NCI-H526 (cell line): Measurements from ENCODE around the gene RNF13.
A peak's percentile ranks its signal among the peaks of the same experiment; 100 is the strongest.

Experiments used
- DNase-seq, 2 experiments: peaks; one replicate each; lab custom pipeline; 2025; lab: John Stamatoyannopoulos, UW

RNF13 gene

GRCh38 chr3:149812606-149813366, at the start of gene RNF13:
Gene RNF13 (plus strand): TSS chr3:149813215. CDS start chr3:149846027, 32,812 bp downstream.
- peak; percentile 94 to 98 for DNase-seq

- no peak for DNase-seq
These were observed 49.3 kb upstream of the RNF13 start for GRCh38 chr3:149763565-149764195.

DNA sequence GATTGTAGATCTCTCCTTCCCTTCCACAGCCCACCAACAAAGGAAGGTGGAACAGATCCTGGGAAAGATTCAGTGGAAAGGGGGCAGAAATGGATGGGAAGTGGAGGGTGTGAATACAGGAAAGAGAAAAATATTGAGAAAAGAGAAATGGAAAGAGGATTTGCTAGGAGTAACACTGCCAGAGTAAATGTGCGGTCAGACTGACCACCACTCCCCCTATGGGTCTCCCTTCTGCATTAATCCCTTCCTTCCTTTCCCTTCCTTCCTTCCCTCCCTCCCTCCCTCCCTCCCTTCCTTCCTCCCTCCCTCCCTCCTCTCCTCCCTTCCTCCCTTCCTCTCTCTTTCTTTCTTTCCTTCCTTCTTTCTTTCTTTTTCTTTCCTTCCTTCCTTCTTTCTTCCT, 48.7 kb upstream of the RNF13 start:
- no peak for DNase-seq

DNA sequence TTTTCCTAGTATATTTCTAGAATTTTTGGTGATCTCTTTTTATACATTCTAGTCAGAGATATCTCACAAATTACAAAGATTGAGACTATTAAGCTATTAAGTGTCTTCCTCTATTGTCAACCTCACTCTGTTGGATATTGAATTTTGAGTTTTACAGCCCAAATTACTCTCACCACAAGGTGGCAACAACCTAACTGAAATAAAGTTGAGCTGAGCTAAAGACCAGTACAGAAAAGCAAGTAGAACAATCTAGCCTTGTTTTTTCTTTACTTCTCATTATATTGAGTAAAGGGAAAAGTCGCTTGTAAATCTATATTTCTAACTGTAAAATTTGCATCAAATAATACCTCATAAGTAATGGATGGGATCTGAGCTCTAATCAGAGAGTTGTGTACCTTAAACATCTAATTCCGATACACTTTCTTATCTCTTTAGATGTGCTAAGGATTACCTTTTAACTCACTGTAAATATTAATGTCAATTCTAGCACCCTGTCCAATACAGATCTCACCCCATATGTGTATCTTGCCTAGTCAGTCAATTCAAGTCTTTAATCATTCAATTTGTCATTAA, 47.2 kb upstream of the RNF13 start:
- peak in 1 of 2 experiments; percentile 26 for DNase-seq

- DNase-seq = no peak
These were observed 45.3 kb upstream of the RNF13 start for GRCh38 chr3:149767720-149768119.

GRCh38 chr3:149768704-149769103, 44.3 kb upstream of the RNF13 start:
- DNase-seq = no peak

DNA sequence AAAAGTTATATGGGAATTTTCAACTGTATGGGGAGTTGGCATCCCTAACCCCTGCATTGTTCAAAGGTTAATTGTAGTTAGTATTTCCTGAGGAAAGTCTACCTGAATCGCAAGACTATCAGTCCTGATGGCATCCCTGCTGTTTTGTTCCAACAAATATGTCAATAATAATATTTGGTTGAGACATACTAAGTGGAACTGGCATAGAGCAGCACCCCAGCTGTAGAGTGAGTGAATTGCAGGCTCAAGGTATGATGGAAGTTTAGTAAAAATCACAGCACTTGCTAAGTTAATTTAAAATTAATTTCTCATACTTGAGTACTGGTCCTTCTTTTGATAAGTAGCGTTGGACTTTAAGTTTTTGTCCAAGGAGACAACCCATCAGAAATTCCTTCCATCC, 42.8 kb upstream of the RNF13 start:
- no peak for DNase-seq

GRCh38 chr3:149771652-149772271, 41.3 kb upstream of the RNF13 start:
- DNase-seq = peak in 1 of 2 experiments; percentile 66

GRCh38 chr3:149772861-149773260, 40.2 kb upstream of the RNF13 start:
- DNase-seq = no peak

DNA sequence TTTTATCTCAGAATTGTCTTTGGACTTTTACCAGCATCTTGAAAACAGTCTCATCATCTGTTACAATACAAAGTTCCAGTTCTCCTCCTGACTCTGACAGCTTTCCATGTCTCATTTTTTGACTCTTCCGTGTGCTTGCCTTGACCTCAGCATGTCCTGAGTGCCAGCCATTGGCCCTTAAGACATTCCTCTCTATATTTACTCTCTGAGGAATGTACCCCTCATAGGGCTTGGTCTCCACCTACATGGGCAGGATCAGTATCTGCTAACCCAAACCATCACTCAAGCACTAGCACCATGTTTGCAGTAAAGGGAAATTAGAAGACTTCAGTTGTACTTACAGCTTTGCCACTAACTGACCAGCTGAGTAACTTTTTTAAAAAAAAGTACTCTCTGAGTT, 36.8 kb upstream of the RNF13 start:
- DNase-seq = no peak

DNA sequence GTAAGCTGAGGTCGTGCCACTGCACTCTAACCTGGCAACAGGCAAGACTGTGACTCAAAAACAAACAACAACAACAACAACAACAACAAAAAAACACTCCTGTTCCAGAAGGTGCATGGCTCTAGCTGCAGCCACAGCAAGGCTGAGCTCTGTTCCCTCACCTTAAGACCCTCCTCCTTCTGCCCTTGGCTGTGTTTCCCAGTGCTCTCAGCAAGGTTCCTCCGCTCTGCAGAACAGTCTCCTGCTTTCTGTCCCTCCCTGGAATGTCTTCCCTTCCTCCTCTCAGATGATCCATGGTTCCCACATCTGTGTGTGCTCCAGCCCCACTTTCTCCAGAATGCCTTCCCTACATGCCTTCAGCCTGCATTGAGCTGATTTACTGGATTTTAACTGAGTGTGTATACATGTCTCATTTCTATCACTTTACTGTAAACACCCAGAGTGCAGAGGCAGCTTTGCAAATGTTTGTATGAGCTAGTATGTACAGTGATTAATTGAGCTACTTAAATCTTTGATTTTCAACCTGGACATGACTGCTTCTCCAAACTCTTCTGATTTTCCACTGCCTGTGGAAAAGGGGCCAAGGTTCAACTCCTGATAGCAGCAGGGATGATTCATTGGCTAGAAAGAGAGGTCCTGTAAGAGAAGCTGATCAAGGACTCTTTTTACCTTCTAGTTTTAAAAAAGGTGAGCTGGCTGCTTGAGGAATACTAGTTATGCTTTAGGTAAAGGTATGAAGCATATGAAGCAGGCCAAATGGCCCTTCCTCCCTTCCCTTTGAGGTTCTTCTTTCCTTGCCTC, 35.4 kb upstream of the RNF13 start:
- no peak for DNase-seq

DNA sequence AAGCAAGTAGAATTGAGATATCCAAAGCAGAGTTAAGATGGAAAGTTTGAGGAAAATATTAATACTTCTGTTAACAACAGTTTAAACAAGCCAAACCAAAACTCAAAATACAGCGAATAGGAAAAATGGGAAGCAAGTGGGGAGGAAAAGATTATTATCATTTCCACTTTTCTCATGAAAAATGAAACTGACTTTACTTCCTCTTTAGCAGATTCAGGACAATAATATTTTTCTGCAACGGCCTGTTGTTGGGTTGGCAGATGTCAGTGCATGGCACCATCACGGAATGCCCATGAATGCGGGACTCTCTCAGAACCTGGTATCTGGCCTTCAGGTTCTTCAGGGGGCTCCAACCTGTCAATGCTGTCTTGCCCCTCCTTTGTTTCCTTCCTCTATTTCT, 31.8 kb upstream of the RNF13 start:
- DNase-seq = no peak

GRCh38 chr3:149781741-149782140, 31.3 kb upstream of the RNF13 start:
- DNase-seq = no peak

- DNase-seq = no peak
These were observed 29.4 kb upstream of the RNF13 start for GRCh38 chr3:149783576-149783975.

GRCh38 chr3:149784064-149784704, 28.8 kb upstream of the RNF13 start:
- no peak for DNase-seq

- no peak for DNase-seq
These were observed 22.7 kb upstream of the RNF13 start for GRCh38 chr3:149790268-149790667.

DNA sequence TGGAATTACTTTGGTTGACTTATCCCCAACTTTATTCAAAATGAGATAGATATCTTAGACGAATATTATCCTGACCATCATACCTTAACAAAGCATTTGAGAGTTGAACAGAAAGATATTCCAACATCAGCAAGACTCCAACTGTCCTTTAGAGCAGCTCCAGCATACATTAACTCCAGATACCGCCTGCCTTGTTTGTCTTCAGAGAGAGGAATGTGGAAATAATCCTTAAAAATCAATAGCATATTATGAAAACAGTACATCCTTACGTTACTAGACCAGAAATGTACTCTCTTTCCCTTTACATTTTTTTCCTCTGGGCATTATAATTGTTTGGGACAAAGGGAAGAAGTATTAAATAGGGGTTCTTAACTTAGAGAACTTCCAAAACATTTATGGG, 22.3 kb upstream of the RNF13 start:
- DNase-seq = no peak

GRCh38 chr3:149792452-149793270, 20.4 kb upstream of the RNF13 start, which contains the start of gene ANKUB1:
Gene ANKUB1 (minus strand): TSS chr3:149792554. CDS start chr3:149792366, 188 bp downstream.
- peak; percentile 50 to 52 for DNase-seq

GRCh38 chr3:149796026-149796425, 17.0 kb upstream of the RNF13 start:
- no peak for DNase-seq

DNA sequence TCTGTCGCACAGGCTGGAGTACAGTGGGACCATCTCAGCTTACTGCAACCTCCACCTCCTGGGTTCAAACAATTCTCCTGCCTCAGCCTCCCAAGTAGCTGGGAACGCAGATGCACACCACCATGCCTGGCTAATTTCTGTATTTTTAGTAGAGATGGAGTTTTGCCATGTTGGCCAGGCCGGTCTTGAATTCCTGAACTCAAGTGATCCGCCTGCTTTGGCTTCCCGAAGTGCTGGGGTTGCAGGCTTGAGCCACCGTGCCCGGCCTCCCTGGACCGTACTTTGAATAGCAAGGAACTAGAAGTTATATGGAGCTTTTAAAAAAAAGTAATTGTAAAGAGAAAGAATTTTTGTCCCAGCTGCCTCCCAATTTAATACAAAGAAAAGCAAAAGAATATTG, 12.3 kb upstream of the RNF13 start:
- no peak for DNase-seq

- no peak for DNase-seq
These were observed 11.8 kb upstream of the RNF13 start for GRCh38 chr3:149801195-149801594.
